ENCODE results near the gene MTOR.

- no peak for TF ChIP-seq CTCF (IDR thresholded peaks at IDR 0.05)
- no peak for TF ChIP-seq POLR2A (IDR thresholded peaks at IDR 0.05)
- TF ChIP-seq EP300 (IDR thresholded peaks at IDR 0.05), result no peak
- no peak for TF ChIP-seq POLR2AphosphoS5 (IDR thresholded peaks at IDR 0.05)
These were observed 117.6 kb downstream of the MTOR start for GRCh38 chr1:11144570-11145256.
